HG03432 (cell line): ENCODE measurements around the gene PIAS1.

ENCODE experiments used
- ATAC-seq: cut with Tn5 transposase; IDR thresholded peaks from one replicate; pipeline ENCODE4 v1.9.1; 2021; ENCODE audit warnings: mild to moderate bottlenecking, moderate library complexity; ENCODE audit not compliant: unreplicated experiment

The PIAS1 gene

DNA sequence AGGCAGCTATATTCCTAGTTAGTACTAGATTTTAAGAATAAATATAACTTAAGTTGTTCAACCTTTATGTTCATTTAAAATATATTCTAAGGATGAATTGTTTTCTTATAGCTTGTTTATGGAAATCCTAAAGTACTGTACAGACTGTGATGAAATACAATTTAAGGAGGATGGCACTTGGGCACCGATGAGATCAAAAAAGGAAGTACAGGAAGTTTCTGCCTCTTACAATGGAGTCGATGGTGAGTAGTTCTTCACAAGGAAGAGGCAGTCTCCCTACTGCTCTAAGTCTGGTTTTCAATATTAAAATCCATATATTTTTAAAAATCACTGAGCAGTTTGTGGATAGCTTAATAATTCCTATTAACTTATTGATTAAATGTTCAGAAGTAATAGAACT, 121.4 kb downstream of the PIAS1 start:
- no peak for ATAC-seq

- no peak for ATAC-seq
These were observed 122.5 kb downstream of the PIAS1 start for GRCh38 chr15:68176601-68177000.

DNA sequence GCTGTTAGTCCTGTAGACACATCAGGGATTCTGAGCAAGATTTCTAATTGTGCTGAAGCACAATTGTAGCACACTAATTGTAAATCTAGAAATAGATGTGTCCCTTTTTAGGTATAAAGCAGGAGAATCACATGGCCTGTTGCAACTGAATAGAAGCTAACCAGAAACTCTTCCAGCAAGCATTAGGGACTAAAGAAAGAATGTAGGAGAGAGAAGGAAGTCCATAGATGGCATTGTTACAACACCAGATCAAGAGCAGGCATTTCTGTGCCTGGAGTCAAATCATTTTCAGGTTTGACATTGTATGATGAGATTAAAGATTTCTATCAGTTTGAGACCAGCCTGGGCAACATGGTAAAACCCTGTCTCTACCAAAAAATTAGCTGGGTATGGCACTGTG, 123.6 kb downstream of the PIAS1 start:
- ATAC-seq: no peak

DNA sequence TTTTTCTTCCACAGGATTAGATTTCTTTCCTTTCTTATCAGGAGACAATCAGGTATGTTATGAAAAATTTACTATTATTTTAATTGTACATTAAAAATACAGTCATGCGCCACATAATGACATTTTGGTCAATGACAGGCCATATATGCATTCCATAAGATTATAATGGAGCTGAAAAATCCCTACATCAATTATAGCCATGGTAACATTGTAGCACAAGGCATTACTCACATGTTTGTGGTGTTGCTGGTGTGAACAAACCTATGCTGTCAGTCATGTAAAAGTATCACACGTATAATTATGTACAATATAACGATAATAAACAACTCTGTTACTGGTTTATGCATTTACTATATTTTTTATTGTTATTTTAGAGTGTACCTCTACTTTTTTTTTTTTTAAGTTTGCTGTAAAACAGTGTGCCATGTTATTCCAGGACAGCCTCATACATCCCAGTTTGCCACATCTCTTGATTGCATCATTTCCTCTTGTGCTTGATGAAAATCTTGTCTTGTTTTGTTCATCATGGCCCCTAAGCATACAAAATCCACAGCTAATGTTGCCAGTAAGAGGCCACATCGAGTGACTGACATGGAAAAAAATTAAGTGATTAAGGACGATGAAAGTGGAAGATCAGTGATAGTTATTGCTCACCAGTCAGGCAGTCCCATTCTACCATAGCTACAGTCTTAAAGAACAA, 129.7 kb downstream of the PIAS1 start:
- no peak for ATAC-seq

DNA sequence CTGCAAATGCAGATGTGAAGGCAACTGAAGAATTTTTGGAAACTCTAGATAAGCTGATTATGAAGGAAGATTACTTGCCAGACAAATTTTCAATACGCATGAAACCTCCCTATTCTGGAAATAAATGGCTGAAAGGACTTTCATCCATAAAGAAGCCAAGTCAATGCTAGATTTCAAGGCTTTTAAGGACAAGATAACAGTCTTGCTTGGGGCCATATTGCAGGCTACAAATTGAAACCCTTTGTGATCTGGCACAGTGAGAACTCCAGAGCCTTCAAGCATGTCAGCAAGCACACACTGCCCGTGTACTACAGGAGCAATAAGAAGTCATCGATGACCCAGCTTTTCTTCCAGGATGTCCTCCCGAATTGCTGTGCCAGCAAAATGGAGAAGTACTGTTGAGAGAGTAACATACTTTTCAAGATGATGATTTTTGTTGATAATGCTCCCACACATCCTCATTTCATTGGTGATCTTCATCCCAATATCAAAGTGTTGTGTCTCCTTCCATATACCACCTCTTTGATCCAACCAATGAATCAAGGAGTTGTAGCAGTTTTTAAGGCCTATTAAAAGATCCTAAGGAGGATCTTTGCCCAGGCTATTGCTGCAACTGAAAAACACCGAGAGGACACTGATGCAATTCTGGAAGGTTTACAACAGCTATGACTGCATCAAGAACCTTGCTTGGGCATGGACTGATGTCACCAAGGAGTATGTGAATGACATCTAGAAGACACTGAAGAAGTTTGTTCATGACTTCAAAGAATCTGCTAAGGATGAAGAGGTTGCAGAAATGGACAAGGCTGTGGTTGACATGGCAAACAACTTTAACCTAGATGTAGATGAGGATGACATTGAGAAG, 130.7 kb downstream of the PIAS1 start:
- no peak for ATAC-seq

- no peak for ATAC-seq
These were observed 132.7 kb downstream of the PIAS1 start for GRCh38 chr15:68186671-68187397.

- no peak for ATAC-seq
These were observed 133.4 kb downstream of the PIAS1 start for GRCh38 chr15:68187559-68187958.

- no peak for ATAC-seq
These were observed 134.5 kb downstream of the PIAS1 start for GRCh38 chr15:68188647-68189046.

DNA sequence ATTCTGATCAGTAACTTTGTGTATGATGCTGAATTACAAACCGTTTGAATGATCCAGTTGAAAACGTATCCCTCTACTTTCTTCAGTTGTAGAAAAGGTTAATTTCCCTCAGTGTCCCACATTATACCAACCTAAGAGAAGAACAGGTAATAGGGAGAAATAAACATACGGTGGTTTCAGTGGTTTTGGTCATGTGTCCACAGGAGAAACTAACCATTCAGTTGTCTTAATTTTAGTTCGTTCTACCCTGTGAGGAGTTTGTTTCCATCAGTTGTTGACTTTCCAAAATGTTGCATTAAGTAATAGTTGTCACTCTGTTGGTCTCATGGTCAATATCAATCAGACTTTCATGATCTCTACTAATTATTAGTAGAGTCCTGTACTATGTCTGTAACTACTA, 135.9 kb downstream of the PIAS1 start:
- no peak for ATAC-seq

DNA sequence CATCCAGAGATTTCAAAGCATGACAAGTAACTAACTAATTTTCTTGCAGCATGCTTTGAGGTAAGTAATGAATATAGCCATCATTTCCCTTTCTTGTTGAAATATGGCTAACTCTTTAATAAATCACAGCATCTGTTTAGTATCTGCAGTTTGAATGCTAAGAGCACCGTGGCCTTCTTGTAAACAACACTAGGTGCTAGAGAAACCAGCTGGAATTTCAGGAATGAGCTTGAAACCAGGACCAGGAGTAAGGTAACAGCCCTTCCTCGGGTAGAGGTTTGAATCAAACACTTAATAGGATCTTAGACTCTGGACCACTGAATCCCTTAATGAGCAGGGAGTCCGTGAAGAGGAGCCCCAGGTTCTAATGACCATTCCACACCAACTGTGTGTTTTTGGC, 137.4 kb downstream of the PIAS1 start:
- no peak for ATAC-seq

GRCh38 chr15:68192117-68192516, 138.0 kb downstream of the PIAS1 start:
- no peak for ATAC-seq

- no peak for ATAC-seq
These were observed 138.8 kb downstream of the PIAS1 start for GRCh38 chr15:68192804-68193486.

GRCh38 chr15:68195336-68196112, 141.4 kb downstream of the PIAS1 start:
- no peak for ATAC-seq

GRCh38 chr15:68196445-68197169, 142.5 kb downstream of the PIAS1 start:
- no peak for ATAC-seq

GRCh38 chr15:68197170-68197492, 143.0 kb downstream of the PIAS1 start:
- ATAC-seq: no peak

DNA sequence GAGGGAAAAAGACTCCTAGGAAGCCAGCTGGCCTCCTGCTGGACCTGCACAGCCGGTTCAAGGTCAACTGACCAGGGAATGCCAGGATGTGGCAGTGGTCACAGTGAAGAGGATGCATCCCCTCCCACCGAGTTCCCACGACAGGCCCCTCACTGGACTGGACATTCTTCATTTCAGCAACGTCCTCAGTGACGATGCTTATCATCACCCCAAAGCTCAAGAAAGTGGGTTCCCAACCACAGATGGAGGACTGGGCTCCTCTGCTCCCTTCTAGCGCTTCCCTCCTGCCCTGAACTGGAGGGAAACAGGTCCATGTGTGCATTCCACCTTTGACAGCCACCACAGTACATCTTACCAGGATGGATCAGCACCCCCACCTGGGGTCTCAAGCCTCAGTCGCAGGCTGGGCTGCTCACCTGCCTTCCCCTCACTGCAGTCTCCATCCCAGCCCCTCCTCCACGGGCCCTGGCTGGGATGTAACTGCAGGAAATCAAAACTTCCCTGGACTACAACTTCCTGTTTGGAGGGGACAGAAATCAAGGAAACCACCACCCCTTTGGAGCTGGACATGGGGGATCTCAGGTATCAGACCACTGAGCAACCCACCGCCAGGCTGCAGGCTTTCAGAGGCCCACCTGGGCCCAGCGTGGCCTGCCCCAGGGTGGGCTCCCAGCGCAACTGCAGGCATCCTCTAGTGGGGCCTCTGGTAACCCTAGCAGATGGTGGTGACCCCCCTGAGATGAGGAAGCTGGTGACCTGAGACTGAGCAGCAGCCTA, 143.7 kb downstream of the PIAS1 start:
- no peak for ATAC-seq

DNA sequence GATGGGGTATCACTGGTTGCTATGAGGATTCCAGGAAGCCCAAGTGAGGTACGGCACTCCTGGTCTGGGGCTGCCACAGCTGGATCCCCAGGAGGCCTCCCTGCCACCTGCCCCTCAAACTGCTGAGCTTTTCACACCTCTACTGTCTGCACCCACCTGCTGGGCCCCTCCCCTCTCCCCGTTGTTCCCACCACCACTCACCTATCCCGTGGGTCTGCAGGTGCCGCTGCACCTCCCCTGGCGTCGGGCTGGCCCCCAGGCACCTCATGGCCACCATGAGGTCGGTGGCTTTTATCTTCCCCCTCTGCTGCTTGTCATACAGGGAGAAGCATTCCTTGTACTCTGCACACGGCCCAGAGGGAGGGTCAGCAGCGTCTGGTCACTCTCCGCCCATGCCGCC, 145.2 kb downstream of the PIAS1 start:
- no peak for ATAC-seq

DNA sequence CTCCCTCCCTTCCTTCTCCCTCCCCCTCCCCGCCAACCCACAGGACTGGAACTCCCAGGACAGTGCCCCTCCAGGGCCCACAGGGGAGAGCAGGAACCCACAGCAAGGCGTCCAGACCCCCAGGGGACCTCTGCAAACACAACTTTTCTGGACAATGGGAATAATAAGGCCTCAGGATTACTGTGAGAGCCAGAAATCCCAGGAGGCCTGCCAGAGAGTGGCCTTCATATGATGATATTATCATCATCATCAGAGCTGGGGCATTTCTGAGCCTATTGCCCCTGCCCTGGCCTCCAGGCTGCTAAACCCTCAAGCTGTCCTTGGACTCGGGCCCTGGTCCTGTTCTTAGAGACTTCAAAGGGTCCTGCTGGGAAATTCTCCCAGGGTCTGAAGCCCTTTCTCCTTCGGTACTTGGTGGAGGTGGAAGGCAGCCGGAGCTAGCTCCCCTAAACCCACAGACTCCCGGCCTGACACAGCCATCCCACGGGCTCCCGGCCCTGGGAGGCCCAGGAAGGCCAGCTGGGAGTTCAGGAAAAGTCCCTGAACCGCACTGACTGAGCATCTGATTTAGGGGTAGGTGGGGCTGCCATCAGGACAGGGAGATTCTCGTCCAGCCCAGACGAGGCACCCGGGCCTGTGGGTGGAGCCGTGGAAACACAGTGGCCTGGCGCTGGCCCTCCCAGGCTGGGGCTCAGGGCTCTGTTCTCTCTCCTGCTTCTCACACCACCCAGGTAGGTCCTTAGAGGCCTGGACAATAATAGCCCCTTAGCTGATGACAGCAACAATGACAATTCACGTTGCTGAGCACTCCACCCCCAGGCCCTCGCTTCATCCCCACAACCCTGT, 146.1 kb downstream of the PIAS1 start:
- no peak for ATAC-seq
